Suprapubic skin (tissue), 4 donors: ENCODE measurements around the gene NAPB. TPM values are rescaled to one million over a fixed set of nuclear protein-coding genes. Genes with fewer than 3 reads are reported as not detected.

Experiments used
- DNase-seq, 2 donors: peaks; one replicate each; pipeline ENCODE4 v3.0.0-alpha.2; 2019; ENCODE audit warnings: low spot score in 2 of 2
- H3K27ac ChIP-seq: fragments of 200-600 bp; sonication (generic); one replicate; pipeline ENCODE4 v1.5.1; 2019
- H3K27me3 ChIP-seq: fragments of 200-600 bp; sonication (generic); one replicate; pipeline ENCODE4 v1.5.1; 2019
- H3K36me3 ChIP-seq: fragments of 200-600 bp; sonication (generic); one replicate; pipeline ENCODE4 v1.5.1; 2019
- H3K4me1 ChIP-seq: fragments of 200-600 bp; sonication (generic); one replicate; pipeline ENCODE4 v1.5.1; 2019
- H3K4me3 ChIP-seq: fragments of 200-600 bp; sonication (generic); one replicate; pipeline ENCODE4 v1.5.1; 2019; ENCODE audit warnings: mild to moderate bottlenecking
- H3K9me3 ChIP-seq: fragments of 200-600 bp; sonication (generic); one replicate; pipeline ENCODE4 v1.5.1; 2019
- EP300 ChIP-seq: sonication (generic); formaldehyde crosslinking; IDR thresholded peaks from one replicate; pipeline ENCODE4 v1.6.1; 2017; ENCODE audit warnings: antibody characterized with exemption
- POLR2A ChIP-seq, 2 donors: fragments of 450-650 bp; IDR thresholded peaks; one replicate each; pipeline ENCODE4 v1.6.1; 2017; ENCODE audit warnings: antibody characterized with exemption in 2 of 2, mild to moderate bottlenecking in 2 of 2, moderate library complexity in 2 of 2
- POLR2AphosphoS5 ChIP-seq, 3 donors: sonication (generic); formaldehyde crosslinking; IDR thresholded peaks; one replicate each; pipeline ENCODE4 v1.6.1; 2017; ENCODE audit warnings: antibody characterized with exemption in 3 of 3
- WGBS: methylation state at CpG from one replicate; pipeline ENCODE4 v1.1.5; 2018; 5-methylcytosine and 5-hydroxymethylcytosine counted together
- total RNA-seq, 4 donors: library from RNA; depleted of rRNA; stranded (reverse); fragments of >200 nt; gene quantifications; one replicate each; pipeline ENCODE4 v1.1.0, GENCODE V29; 2016
- TF ChIP-seq, protein P1 (sequence below), 2 donors: fragments of 200-600 bp in 1 of 2; fragments of 450-650 bp in 1 of 2; sonication (generic) in 1 of 2; IDR thresholded peaks; one replicate each; pipeline ENCODE4 v1.5.1; 2016 to 2019; ENCODE audit warnings: antibody characterized with exemption in 2 of 2, mild to moderate bottlenecking in 1 of 2, moderate library complexity in 1 of 2

The NAPB gene
- total RNA-seq, 4 donors from 2014 or later, result 6.6 to 21.6 (median 8.9) TPM

DNA sequence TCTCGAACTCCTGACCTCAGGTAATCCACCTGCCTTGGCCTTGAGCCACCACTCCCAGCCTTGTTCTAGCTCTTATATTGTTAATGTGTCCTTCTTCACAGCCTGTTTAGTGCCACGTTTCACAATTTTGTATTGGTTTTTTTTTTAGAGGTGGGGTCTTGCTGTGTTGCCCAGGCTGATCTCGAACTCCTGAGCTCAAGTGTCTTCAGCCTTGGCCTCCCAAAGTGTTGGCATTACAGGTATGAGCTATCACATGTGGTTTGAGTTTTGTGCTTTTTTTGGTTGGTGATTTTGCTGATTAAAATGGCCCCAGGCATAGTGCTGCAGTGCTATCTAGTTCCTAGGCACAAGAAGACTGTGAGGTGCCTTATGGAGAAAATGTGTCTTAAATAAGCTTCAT, 12.3 kb upstream of the NAPB start:
- Histone ChIP-seq H3K4me1 (peaks cover 3% of the 10 kb centered on the region), H3K27me3 (no peaks in the 10 kb centered on the region), H3K27ac (no peak overlapping the region), H3K9me3 (no peaks in the 10 kb centered on the region), H3K4me3 (no peak overlapping the region), H3K36me3 (no peaks in the 10 kb centered on the region)
- TF ChIP-seq EP300, result no peak
- WGBS, result 85% methylated on average over 3 of the region's 3 CpGs
- DNase-seq, result peak in 1 of 2 donors; percentile 13

DNA sequence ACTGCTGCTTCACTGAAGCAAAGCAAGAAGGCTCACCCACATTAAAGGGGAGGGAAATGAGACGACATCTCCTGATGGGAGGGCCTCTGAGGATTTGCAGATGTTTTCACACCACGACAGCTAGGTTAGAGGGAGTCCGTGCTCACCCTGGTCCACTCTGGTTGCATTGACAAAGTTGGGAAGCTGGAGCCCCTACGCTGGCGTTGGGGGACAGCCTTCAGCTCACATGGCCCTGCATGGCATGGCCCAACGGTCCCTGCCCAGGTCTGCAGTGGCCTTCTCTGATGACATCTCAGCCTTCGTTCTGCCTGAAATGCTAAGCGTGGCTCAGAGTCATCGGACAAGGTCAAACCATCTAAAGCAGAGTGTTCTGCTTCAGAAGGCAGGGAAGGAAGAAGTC, 3.8 kb upstream of the NAPB start:
- 88% methylated on average over 9 of the region's 9 CpGs for WGBS

DNA sequence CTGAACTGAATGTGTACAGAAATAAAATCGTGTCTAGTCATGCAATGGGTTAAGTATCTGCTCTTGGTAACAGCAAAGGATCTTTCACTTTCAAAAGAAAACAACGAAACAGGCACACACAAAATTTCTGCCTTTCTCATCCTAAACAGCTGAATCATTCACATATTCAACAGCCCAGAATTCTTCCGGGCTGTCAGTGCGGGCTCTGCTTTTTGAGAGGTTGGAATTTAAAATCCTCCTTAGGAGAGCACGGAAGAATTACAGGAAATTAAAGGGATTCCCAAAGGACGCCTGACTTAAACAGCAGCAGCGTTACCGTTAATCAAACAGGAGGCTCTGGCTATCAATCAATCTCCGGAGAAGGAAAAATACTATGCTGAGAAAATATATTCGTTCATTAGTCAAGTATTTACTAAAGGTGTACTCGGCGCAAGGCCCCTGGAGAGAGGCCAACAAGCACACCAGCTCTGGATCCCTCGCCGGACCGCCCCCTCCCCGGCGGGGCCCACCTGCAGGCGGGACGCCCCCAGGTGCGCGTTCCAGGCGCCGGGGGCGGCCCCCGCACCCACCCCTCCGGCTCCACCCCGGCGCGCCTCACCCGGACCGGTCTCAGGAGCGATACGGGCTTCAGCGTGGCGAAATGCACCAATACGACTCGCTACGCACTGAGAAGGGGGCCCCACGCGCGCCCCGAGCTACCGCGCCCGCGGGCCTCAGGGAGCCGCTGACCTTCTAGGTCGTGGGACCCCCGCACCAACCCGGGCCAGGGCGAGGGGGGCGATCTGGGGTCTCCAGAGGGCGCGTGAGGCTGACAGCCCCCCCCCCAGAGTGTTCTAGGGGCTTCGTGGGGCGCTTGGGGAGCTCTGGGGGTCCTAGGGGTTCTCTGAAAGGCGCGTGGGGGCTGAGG, 1.0 kb downstream of the NAPB start:
- Histone ChIP-seq H3K9me3 (no peaks in the 10 kb centered on the region), H3K4me3 (peak overlapping the region; percentile 85), H3K27me3 (no peaks in the 10 kb centered on the region), H3K36me3 (no peaks in the 10 kb centered on the region), H3K27ac (peak overlapping the region; percentile 94), H3K4me1 (peaks cover 43% of the 10 kb centered on the region)
- under 1% methylated on average over 27 of the region's 58 CpGs for WGBS
- peak; percentile 76 to 82 for DNase-seq
- TF ChIP-seq, protein P1, sequence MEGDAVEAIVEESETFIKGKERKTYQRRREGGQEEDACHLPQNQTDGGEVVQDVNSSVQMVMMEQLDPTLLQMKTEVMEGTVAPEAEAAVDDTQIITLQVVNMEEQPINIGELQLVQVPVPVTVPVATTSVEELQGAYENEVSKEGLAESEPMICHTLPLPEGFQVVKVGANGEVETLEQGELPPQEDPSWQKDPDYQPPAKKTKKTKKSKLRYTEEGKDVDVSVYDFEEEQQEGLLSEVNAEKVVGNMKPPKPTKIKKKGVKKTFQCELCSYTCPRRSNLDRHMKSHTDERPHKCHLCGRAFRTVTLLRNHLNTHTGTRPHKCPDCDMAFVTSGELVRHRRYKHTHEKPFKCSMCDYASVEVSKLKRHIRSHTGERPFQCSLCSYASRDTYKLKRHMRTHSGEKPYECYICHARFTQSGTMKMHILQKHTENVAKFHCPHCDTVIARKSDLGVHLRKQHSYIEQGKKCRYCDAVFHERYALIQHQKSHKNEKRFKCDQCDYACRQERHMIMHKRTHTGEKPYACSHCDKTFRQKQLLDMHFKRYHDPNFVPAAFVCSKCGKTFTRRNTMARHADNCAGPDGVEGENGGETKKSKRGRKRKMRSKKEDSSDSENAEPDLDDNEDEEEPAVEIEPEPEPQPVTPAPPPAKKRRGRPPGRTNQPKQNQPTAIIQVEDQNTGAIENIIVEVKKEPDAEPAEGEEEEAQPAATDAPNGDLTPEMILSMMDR (IDR thresholded peaks at IDR 0.05), result no peak
- TF ChIP-seq POLR2A (IDR thresholded peaks at IDR 0.05), result no peak
- no peak for TF ChIP-seq EP300
- TF ChIP-seq POLR2AphosphoS5 (IDR thresholded peaks at IDR 0.05), result no peak

More for the DNA sequence above, 3.8 kb upstream of the NAPB start:
- Histone ChIP-seq H3K4me3 (no peak overlapping the region), H3K4me1 (peaks cover 8% of the 10 kb centered on the region), H3K36me3 (no peaks in the 10 kb centered on the region), H3K27ac (no peak overlapping the region), H3K9me3 (no peaks in the 10 kb centered on the region), H3K27me3 (no peaks in the 10 kb centered on the region)
- DNase-seq, result no peak
- TF ChIP-seq EP300 (no peak), POLR2AphosphoS5 (IDR thresholded peaks at IDR 0.05) (no peak), POLR2A (IDR thresholded peaks at IDR 0.05) (no peak)
- TF ChIP-seq, protein P1 (IDR thresholded peaks at IDR 0.05), result no peak

DNA sequence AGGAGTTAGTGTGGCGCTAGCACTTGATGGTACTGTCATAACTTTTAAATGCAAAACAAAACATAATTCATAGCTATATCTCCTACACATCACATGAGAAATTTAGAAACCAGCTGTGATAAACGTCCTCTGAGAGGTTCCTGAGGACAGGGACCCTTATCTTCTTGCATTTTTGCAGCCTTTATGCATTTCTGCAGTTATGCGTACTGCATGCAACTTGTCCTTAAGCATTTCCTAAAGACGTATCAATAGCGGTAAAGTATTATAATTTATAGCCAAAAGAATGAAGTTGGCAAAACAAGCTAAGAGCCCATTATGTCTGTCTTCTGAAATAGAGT, 1.7 kb downstream of the NAPB start:
- Histone ChIP-seq H3K9me3 (no peaks in the 10 kb centered on the region), H3K27ac (peak overlapping the region; percentile 94), H3K4me1 (peaks cover 43% of the 10 kb centered on the region), H3K36me3 (no peaks in the 10 kb centered on the region), H3K4me3 (peak overlapping the region; percentile 85), H3K27me3 (no peaks in the 10 kb centered on the region)
- DNase-seq, result no peak
- TF ChIP-seq POLR2AphosphoS5 (IDR thresholded peaks at IDR 0.05), result no peak
- TF ChIP-seq, protein P1 (IDR thresholded peaks at IDR 0.05), result no peak
- TF ChIP-seq EP300, result no peak
- no peak for TF ChIP-seq POLR2A (IDR thresholded peaks at IDR 0.05)
- WGBS, result 14% methylated on average over 5 of the region's 5 CpGs

DNA sequence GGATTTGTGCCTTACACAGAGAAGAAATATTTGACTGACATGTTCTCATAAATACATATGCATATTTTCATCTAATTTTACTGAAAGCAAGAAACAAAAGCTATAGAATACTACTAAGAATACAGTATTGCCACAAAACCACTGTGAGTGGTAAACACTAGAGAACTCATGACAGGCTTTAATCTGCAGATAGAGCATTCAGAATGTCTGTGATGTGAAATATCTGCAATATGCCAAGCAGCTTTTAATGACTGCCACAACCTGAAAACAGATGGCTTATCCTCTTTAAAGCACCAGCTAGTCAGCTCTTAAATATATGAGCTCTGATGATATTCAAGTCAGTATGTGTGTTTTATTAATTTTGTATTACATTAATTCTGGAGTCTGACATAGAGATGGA, 3.4 kb downstream of the NAPB start:
- DNase-seq, result no peak
- no peak overlapping the region for H3K27ac ChIP-seq
- H3K4me1 ChIP-seq, result peaks cover 43% of the 10 kb centered on the region
- H3K9me3 ChIP-seq, result no peaks in the 10 kb centered on the region
- no peaks in the 10 kb centered on the region for H3K27me3 ChIP-seq
- no peak overlapping the region for H3K4me3 ChIP-seq
- TF ChIP-seq EP300 (no peak), POLR2A (IDR thresholded peaks at IDR 0.05) (no peak), POLR2AphosphoS5 (IDR thresholded peaks at IDR 0.05) (no peak)
- TF ChIP-seq, protein P1 (IDR thresholded peaks at IDR 0.05), result no peak
- no peaks in the 10 kb centered on the region for H3K36me3 ChIP-seq
